ENCODE results near the gene PLCB1. TPM values are rescaled to one million over a fixed set of nuclear protein-coding genes. Genes with fewer than 3 reads are reported as not detected.
A peak's percentile ranks its signal among the peaks of the same experiment; 100 is the strongest.

Gene PLCB1
- polyA plus RNA-seq, 3 donors: 36.5 to 51.1 (median 46.4) TPM

GRCh38 chr20:8867038-8867740 is 735.1 kb downstream of the PLCB1 start:
- DNase-seq (ENCODE audit: extremely low read depth in 1 of 11, low read depth in 9 of 11, low spot score in 4 of 11): no peak

GRCh38 chr20:8870652-8871051 is 738.6 kb downstream of the PLCB1 start:
- no peak for DNase-seq (ENCODE audit: extremely low read depth in 1 of 11, low read depth in 9 of 11, low spot score in 4 of 11)

- no peak for DNase-seq (ENCODE audit: extremely low read depth in 1 of 11, low read depth in 9 of 11, low spot score in 4 of 11)
These were observed 742.4 kb downstream of the PLCB1 start for GRCh38 chr20:8874437-8874836.

DNA sequence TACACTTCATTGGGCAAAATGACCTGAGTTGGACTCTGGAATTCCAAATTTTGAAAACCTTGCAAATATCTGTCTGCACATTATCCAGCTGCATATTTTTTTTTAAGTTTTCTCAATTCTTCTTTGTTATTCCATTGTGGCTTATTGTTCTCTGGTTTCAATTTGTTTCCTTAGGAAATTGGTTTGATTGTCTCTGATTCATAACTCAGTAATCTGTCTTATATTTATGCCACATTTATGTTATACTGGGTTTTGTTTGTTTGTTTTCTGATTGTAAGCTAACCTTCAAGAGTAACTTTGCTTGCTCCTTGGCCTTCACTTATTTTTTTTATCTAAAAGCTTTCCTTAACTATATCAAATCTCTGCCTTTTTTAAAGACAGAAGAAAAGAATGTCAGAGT is 743.5 kb downstream of the PLCB1 start:
- no peak for DNase-seq (ENCODE audit: extremely low read depth in 1 of 11, low read depth in 9 of 11, low spot score in 4 of 11)

- DNase-seq (ENCODE audit: extremely low read depth in 1 of 11, low read depth in 9 of 11, low spot score in 4 of 11): peak in 4 of 11 donors; percentile 15 to 43 (median 22)
These were observed 744.3 kb downstream of the PLCB1 start for GRCh38 chr20:8876366-8876765.

- DNase-seq (ENCODE audit: extremely low read depth in 1 of 11, low read depth in 9 of 11, low spot score in 4 of 11): no peak
These were observed 745.2 kb downstream of the PLCB1 start for GRCh38 chr20:8877294-8877693.

DNA sequence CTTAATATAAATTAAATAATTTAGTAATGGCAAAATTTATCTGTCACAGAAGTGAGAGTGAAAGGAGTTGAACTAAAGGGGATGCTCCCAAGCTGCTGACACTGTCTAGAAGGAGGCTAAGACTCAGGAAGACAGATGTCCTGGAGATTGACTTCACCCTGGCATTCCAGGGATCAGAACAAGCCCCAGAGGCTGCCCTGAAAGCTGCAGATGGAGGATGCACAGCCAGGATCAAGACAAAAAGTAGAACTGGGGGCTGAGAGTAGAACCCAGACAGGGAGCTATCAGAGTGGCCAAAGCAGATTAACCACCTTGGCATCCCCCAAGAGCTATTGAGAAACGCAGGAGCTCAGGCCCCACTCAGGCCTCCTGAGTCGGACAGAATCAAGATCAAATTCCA is 747.6 kb downstream of the PLCB1 start:
- DNase-seq (ENCODE audit: extremely low read depth in 1 of 11, low read depth in 9 of 11, low spot score in 4 of 11): no peak

DNA sequence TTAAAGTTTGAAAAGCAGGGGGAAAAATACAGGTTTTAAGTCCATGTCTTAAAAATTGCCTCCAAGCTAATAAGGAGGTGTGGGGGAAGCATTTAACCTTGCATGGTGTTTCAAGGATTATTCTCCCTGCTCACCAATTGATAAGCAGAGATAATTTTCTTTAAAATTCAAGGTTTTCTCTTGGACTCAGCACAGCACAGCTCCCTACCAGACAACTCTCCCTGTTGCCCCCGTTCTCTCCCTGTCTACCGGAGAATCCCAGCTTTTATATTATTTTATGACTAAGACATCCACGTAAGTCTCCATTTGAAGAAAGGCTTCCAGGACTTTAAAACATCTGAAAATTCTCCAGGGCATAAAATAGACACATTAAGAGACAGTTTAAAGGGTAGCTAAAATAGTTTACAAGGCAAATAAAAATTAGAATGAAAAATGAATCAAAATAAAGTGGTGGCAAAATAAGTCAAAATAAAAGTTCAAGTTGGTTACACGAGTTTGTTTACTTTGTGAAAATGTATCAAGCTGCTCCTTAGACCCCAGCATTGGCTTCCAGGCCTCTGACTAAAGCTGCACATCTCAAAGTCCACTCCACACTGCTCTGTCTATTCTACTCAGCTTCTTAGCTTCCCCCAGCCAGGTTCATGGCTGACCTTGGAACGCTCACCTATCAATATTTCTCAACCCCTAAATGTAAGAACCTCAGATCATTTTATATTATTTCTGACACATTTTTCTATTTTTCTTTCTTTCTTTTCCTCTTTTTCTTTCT is 748.2 kb downstream of the PLCB1 start:
- DNase-seq (ENCODE audit: extremely low read depth in 1 of 11, low read depth in 9 of 11, low spot score in 4 of 11): no peak

DNA sequence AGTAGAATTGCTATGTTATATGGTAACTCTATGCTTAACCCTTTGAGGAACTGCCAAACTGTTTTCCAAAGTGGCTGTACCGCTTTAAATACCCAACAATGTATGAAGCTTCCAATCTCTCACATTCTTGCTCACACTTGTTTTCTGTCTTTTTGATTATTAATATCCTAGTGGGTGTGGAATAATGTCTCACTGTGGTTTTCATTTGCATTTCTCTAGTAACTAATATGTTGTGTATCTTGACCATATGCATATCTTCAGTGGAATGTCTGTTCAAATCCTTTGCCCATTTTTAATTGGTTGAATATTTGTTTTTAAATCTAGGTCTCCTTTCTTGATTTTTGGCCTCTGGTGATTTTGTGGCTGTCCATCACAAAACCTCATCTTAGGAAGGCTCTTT is 759.0 kb downstream of the PLCB1 start:
- no peak for DNase-seq (ENCODE audit: extremely low read depth in 1 of 11, low read depth in 9 of 11, low spot score in 4 of 11)

- DNase-seq (ENCODE audit: extremely low read depth in 1 of 11, low read depth in 9 of 11, low spot score in 4 of 11): no peak
These were observed 763.4 kb downstream of the PLCB1 start for GRCh38 chr20:8895472-8895871.

DNA sequence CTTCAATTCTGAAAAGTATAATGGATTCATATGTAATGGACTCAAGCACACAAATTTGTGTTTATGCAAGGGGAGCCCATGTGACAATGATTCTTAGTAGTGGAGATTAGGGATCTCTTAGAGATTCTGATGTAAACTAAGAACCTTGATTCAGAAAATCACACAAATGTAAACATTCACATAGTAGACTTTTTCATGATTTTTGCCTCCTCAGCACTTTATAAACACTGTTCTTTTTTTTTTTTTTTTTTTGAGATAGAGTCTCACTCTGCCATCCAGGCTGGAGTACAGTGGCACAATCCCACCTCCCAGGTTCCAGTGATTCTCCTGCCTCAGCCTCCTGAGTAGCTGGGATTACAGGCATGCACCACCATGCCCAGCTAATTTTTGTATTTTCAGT is 766.8 kb downstream of the PLCB1 start:
- DNase-seq (ENCODE audit: extremely low read depth in 1 of 11, low read depth in 9 of 11, low spot score in 4 of 11): no peak

- DNase-seq (ENCODE audit: extremely low read depth in 1 of 11, low read depth in 9 of 11, low spot score in 4 of 11): no peak
These were observed 769.4 kb downstream of the PLCB1 start for GRCh38 chr20:8901237-8902025.

- no peak for DNase-seq (ENCODE audit: extremely low read depth in 1 of 11, low read depth in 9 of 11, low spot score in 4 of 11)
These were observed 771.9 kb downstream of the PLCB1 start for GRCh38 chr20:8903655-8904605.

DNA sequence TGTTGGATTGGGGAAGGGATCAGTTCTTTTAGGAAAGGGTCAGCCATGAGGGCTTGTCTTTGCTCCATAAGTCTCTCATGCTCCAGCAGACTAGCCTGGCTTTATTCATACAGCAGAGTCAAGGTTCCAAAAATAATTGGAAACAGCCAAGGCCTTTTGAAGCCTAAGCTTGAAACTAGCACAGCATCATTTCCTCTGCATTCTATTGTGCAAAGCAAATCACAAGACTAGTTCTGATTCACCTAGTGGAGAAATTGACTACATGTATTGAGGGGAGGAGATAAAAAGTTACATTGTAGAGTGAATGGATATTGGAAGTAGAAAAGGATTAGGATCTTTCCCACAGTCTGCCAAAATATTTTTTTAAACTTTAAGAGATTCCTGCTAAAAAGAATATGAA is 777.5 kb downstream of the PLCB1 start:
- DNase-seq (ENCODE audit: extremely low read depth in 1 of 11, low read depth in 9 of 11, low spot score in 4 of 11): no peak

DNA sequence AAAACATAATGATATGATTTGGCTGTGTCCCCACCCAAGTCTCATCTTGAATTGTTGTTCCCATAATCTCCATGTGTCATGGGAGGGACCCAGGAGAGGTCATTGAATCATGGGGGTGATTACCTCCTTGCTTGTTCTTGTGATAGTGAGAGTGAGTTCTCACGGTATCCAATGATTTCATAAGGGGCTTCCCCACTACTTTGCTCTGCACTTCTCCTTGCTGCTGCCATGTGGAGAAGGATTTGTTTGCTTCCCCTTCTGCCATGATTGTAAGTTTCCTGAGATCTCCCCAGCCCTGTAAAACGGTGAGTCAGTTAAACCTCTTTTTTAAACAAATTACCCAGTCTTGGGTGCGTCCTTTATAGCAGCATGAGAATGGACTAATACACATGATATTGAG is 780.0 kb downstream of the PLCB1 start:
- DNase-seq (ENCODE audit: extremely low read depth in 1 of 11, low read depth in 9 of 11, low spot score in 4 of 11): no peak

- no peak for DNase-seq (ENCODE audit: extremely low read depth in 1 of 11, low read depth in 9 of 11, low spot score in 4 of 11)
These were observed 780.7 kb downstream of the PLCB1 start for GRCh38 chr20:8912731-8913130.

DNA sequence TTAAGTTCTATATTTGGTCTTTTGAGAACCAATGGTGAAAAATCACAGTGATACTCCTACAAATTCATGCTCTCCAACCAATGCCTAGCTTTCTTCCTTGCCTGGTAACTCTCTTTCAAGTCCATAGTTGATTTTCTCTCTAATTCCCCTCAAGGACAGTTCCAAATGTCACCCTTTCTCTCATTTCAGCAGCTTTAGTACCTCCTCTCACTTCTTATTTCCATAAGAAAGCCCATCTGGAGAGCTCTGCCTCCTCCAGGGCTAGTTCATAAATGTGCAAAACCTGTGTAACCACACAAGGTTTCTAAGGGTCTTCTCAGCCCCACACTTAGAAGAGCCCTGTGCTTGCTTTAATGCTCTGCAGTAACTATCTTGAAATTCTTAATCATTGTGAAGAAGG is 781.4 kb downstream of the PLCB1 start:
- no peak for DNase-seq (ENCODE audit: extremely low read depth in 1 of 11, low read depth in 9 of 11, low spot score in 4 of 11)

GRCh38 chr20:8914421-8914820 is 782.4 kb downstream of the PLCB1 start:
- no peak for DNase-seq (ENCODE audit: extremely low read depth in 1 of 11, low read depth in 9 of 11, low spot score in 4 of 11)

DNA sequence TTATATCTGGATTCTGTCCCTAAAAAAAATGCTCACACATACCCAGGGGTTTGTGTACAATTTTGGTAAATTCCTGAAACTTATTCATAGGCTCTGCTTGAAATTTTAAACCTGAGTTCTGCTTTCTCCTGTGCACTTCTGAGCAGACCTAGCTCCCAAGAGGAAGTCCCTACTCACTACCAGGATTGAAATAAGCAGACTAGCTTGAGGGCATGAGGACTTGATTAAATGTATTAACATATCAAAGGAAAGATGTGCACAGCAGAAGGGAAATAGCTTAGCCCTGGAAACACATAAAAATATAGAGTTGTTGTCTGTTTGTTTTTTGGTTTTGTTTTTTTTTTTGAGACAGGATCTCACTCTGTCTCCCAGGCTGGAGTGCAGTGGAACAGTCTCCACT is 785.0 kb downstream of the PLCB1 start:
- no peak for DNase-seq (ENCODE audit: extremely low read depth in 1 of 11, low read depth in 9 of 11, low spot score in 4 of 11)

Measured in renal cortex interstitium (tissue), 11 donors.